Endothelial cell of umbilical vein (primary cell): Measurements from ENCODE around the gene COPE. TPM values are rescaled to one million over a fixed set of nuclear protein-coding genes. Genes with fewer than 3 reads are reported as not detected.

Experiments
- BruUV-seq: library from RNA; stranded (reverse); fragments of 400-500 nt; replicated peaks from 2 replicates; lab custom pipeline; 2021; lab: Mats Ljungman, UMichigan
- CTCF ChIA-PET: fragments of 300-600, 350-600 bp; sonication (Branson Sonifier 250); formaldehyde crosslinking; loops from one replicate; lab custom pipeline; 2021; ENCODE audit warnings: antibody characterized with exemption, inconsistent platforms; lab: Charles Lee
- POLR2A ChIA-PET: fragments of 300-600, 350-600 bp; sonication (Branson Sonifier 250); formaldehyde crosslinking; loops from one replicate; lab custom pipeline; 2021; ENCODE audit warnings: antibody characterized with exemption, inconsistent platforms; lab: Charles Lee
- DNase-seq: peaks from one replicate; pipeline ENCODE4 v3.0.0-alpha.2; 2011; ENCODE audit warnings: low read depth, low spot score
- FAIRE-seq: peaks from 2 replicates; lab custom pipeline; 2011; peaks lifted over from hg19 to GRCh38; lab: Jason Lieb, UNC
- H2AFZ ChIP-seq: 2 replicates; pipeline ENCODE4 v1.6.0; 2012; ENCODE audit warnings: low read depth, low read length, control low read depth, inconsistent platforms
- H3K27ac ChIP-seq: 2 replicates; pipeline ENCODE4 v1.5.1; 2011; ENCODE audit warnings: low read depth, mild to moderate bottlenecking, control low read depth, low read length, moderate library complexity; ENCODE audit not compliant: insufficient read depth
- H3K27me3 ChIP-seq, 2 experiments: 2 replicates each; pipeline versions ENCODE4 v1.6.0 to v1.6.1; 2011; ENCODE audit warnings: low read length in 2 of 2, mixed read lengths in 1 of 2; ENCODE audit not compliant: control insufficient read depth in 2 of 2, insufficient read depth in 2 of 2
- H3K36me3 ChIP-seq, 2 experiments: 2 replicates in 1 of 2; 3 replicates in 1 of 2; pipeline ENCODE4 v1.5.1; 2011; ENCODE audit warnings: low read length in 2 of 2, mild to moderate bottlenecking in 1 of 2, moderate library complexity in 1 of 2; ENCODE audit not compliant: control insufficient read depth in 2 of 2, insufficient read depth in 2 of 2; ENCODE audit errors: extremely low read depth in 1 of 2
- H3K4me1 ChIP-seq: 3 replicates; pipeline ENCODE4 v1.5.1; 2011; ENCODE audit warnings: mild to moderate bottlenecking, low read length; ENCODE audit not compliant: control insufficient read depth, insufficient read depth; ENCODE audit errors: extremely low read depth
- H3K4me2 ChIP-seq: 2 replicates; pipeline ENCODE4 v1.6.1; 2011; ENCODE audit warnings: low read length, control low read depth, mixed read lengths; ENCODE audit not compliant: insufficient read depth
- H3K4me3 ChIP-seq, 3 experiments: fragments of 200-600 bp in 1 of 3; sonication (generic), shearing (Covaris generic) in 1 of 3; replicated peaks in 1 of 3; 2 replicates each; pipeline ENCODE4 v1.5.1; 2011 to 2016; ENCODE audit warnings: control low read depth in 3 of 3, low read length in 3 of 3, mild to moderate bottlenecking in 2 of 3, inconsistent platforms in 1 of 3, low read depth in 1 of 3, moderate library complexity in 1 of 3; ENCODE audit not compliant: insufficient read depth in 1 of 3
- H3K79me2 ChIP-seq: 2 replicates; pipeline ENCODE4 v1.6.0; 2012; ENCODE audit warnings: low read length, inconsistent platforms; ENCODE audit not compliant: control insufficient read depth, insufficient read depth
- H3K9ac ChIP-seq: replicated peaks from 2 replicates; pipeline ENCODE3; 2011; ENCODE audit warnings: low read length, control low read depth; ENCODE audit not compliant: insufficient read depth; ENCODE audit errors: extremely low read depth
- H3K9me1 ChIP-seq: replicated peaks from 3 replicates; pipeline ENCODE4 v1.6.0; 2011; ENCODE audit warnings: mild to moderate bottlenecking, low read length; ENCODE audit not compliant: control insufficient read depth, insufficient read depth; ENCODE audit errors: extremely low read depth
- H3K9me3 ChIP-seq: replicated peaks from 2 replicates; pipeline ENCODE4 v1.5.1; 2012; ENCODE audit warnings: low read length, inconsistent platforms; ENCODE audit not compliant: control insufficient read depth, insufficient read depth
- H4K20me1 ChIP-seq: replicated peaks from 2 replicates; pipeline ENCODE3; 2011; ENCODE audit warnings: mild to moderate bottlenecking, low read length; ENCODE audit not compliant: control insufficient read depth, insufficient read depth; ENCODE audit errors: extremely low read depth
- CTCF ChIP-seq, 2 donors: IDR thresholded peaks; 1 replicate in 1 of 2; 2 replicates in 1 of 2; pipeline ENCODE4 v1.5.1; 2011; ENCODE audit warnings: low read length in 2 of 2, mild to moderate bottlenecking in 2 of 2, moderate library complexity in 2 of 2, control low read depth in 1 of 2, inconsistent platforms in 1 of 2, low read depth in 1 of 2; ENCODE audit not compliant: insufficient read depth in 1 of 2; ENCODE audit errors: extremely low read depth in 1 of 2
- FOS ChIP-seq: IDR thresholded peaks from 2 replicates; pipeline ENCODE4 v1.6.1; 2011; ENCODE audit warnings: mild to moderate bottlenecking, low read length, moderate library complexity, borderline replicate concordance; ENCODE audit not compliant: insufficient read depth
- JUN ChIP-seq: IDR thresholded peaks from 2 replicates; pipeline ENCODE4 v1.6.1; 2011; ENCODE audit warnings: borderline replicate concordance, low read depth; ENCODE audit not compliant: insufficient read length, insufficient read depth
- POLR2A ChIP-seq: IDR thresholded peaks from 2 replicates; pipeline ENCODE4 v1.6.1; 2012; ENCODE audit warnings: low read depth, mild to moderate bottlenecking, control low read depth, low read length
- POLR2AphosphoS5 ChIP-seq: IDR thresholded peaks from 2 replicates; pipeline ENCODE4 v1.6.1; 2012; ENCODE audit warnings: low read depth, mild to moderate bottlenecking, control low read depth, low read length, moderate library complexity; ENCODE audit not compliant: insufficient read depth
- dilution Hi-C: fragments of 300-500 bp; cut with MboI; formaldehyde crosslinking; loops from one replicate; pipeline ENCODE4 v1.15.0; 2019; ENCODE audit warnings: low sequenced_read_pairs; ENCODE audit not compliant: extremely low pct_ligation_motif_present
- intact Hi-C: fragments of 100-400 bp; cut with micrococcal nuclease; formaldehyde crosslinking; loops from one replicate; pipeline ENCODE4 v1.10.0; 2022
- polyA plus RNA-seq, 4 experiments: library from polyadenylated mRNA; depleted of rRNA in 3 of 4; stranded (reverse) in 3 of 4; unstranded in 1 of 4; fragments of >200 nt; gene quantifications; 2 replicates each; pipeline versions ENCODE4 v1.2.1 to v1.2.3, GENCODE V29; 2011 to 2012; ENCODE audit warnings: missing spikeins in 1 of 4
- total RNA-seq: library from RNA; stranded (reverse); gene quantifications from 2 replicates; pipeline ENCODE4 v1.2.3, GENCODE V29; 2021

Gene COPE
- total and polyA plus RNA-seq, 2 donors (not counting 3 experiments of a cell fraction or from before 2014, with no cell fraction given): 252 to 407 TPM

GRCh38 chr19:18945297-18945696 lies 26.1 kb upstream of the COPE start:
- TF ChIP-seq CTCF (IDR thresholded peaks at IDR 0.05; ENCODE audit: extremely low read depth in 1 of 2, insufficient read depth in 1 of 2, low read depth in 1 of 2, low read length in 2 of 2) (no peak), POLR2AphosphoS5 (no peak), FOS (no peak), POLR2A (no peak), JUN (no peak)
- ChIA-PET POLR2A (no interaction called here), CTCF (interaction anchor here (1.0 to 1.6 kb wide), 2 partner anchors 27 to 42 kb away, joined by 3 to 8 read pairs; no protein-coding TSS in a partner anchor)
- FAIRE-seq: no peak
- H3K9me1 ChIP-seq: no peaks in the 10 kb centered on the region
- peaks cover 0 to 1% of the 10 kb centered on the region in 2 experiments for H3K36me3 ChIP-seq
- no peak for DNase-seq
- H3K4me1 ChIP-seq: peaks cover 4% of the 10 kb centered on the region
- dilution Hi-C loops (no loop called here), intact Hi-C loops (no loop called here)
- H3K79me2 ChIP-seq: peaks cover 5% of the 10 kb centered on the region
- no TSS peak for BruUV-seq
- no peak overlapping the region for H2AFZ ChIP-seq
- H3K27me3 ChIP-seq: no peaks in the 10 kb centered on the region
- no peak overlapping the region for H3K9ac ChIP-seq
- H3K4me2 ChIP-seq: no peak overlapping the region
- no peak overlapping the region for H3K27ac ChIP-seq
- H3K4me3 ChIP-seq: no peak overlapping the region
- H3K9me3 ChIP-seq: no peaks in the 10 kb centered on the region
- no peaks in the 10 kb centered on the region for H4K20me1 ChIP-seq

DNA sequence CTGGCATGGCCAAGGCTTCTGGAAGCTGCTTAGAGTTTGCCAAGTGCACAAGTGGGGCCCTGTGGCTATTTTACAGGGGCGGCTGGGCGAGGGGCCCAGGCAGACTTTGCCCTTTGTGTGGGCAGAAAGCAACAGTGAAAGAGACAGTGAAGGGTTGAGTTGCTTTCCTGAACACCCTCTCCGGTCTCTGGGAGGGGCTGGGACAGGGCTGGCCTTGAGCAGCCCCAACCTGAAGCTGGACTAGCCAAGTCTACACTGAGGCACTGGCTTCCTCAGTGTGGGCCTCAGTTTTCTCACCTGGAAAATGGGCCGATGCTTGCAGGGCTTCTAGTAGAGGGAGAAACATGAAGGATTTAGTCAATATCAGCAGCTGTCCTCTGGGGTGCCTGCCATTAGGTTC lies 24.3 kb upstream of the COPE start:
- Histone ChIP-seq H3K27me3 (no peaks in the 10 kb centered on the region), H3K9me1 (no peaks in the 10 kb centered on the region), H4K20me1 (no peaks in the 10 kb centered on the region), H3K4me3 (no peak overlapping the region), H3K4me1 (peaks cover 7% of the 10 kb centered on the region), H3K9ac (no peak overlapping the region), H3K27ac (no peak overlapping the region), H3K36me3 (peaks cover 0 to 7% of the 10 kb centered on the region in 2 experiments), H3K79me2 (peaks cover 22% of the 10 kb centered on the region), H2AFZ (no peak overlapping the region), H3K4me2 (no peak overlapping the region), H3K9me3 (no peaks in the 10 kb centered on the region)
- dilution Hi-C loops (no loop called here), intact Hi-C loops (no loop called here)
- FAIRE-seq: no peak
- CTCF ChIA-PET: interaction anchor here (2.5 kb wide), 1 partner anchor 43 kb away, joined by 14 read pairs; no protein-coding TSS in a partner anchor
- POLR2A ChIA-PET: no interaction called here
- no peak for TF ChIP-seq JUN
- DNase-seq: no peak
- BruUV-seq: no TSS peak
